Panc1 (cell line): ENCODE measurements around the gene PHACTR2. TPM values are rescaled to one million over a fixed set of nuclear protein-coding genes. Genes with fewer than 3 reads are reported as not detected.

ENCODE experiments used
- ATAC-seq: fragments of 200-7000 bp; cut with Tn5 transposase; 2 replicates; pipeline ENCODE4 v1.9.1; 2020; ENCODE audit warnings: mild to moderate bottlenecking, moderate library complexity
- BruUV-seq: library from RNA; stranded (reverse); fragments of 400-500 nt; replicated peaks from 2 replicates; lab custom pipeline; 2021; lab: Mats Ljungman, UMichigan
- CTCF ChIA-PET: fragments of 300-600 bp; sonication (Branson Sonifier 250); formaldehyde crosslinking; loops from one replicate; lab custom pipeline; 2022; ENCODE audit warnings: antibody characterized with exemption; lab: Charles Lee
- POLR2A ChIA-PET: fragments of 300-600 bp; sonication (Branson Sonifier 250); formaldehyde crosslinking; loops from one replicate; lab custom pipeline; 2022; ENCODE audit warnings: antibody characterized with exemption; lab: Charles Lee
- DNase-seq: peaks from one replicate; pipeline ENCODE4 v3.0.0-alpha.2; 2010; ENCODE audit warnings: low read depth, low spot score
- H3K27ac ChIP-seq: 2 replicates; pipeline ENCODE4 v1.5.1; 2011; ENCODE audit warnings: mild to moderate bottlenecking, low read length, inconsistent platforms
- H3K27me3 ChIP-seq: fragments of 200-500 bp; sonication (Bioruptor generic); 2 replicates; pipeline ENCODE4 v1.6.0; 2014; ENCODE audit warnings: low read length, inconsistent platforms; ENCODE audit not compliant: control insufficient read depth, insufficient read depth
- H3K36me3 ChIP-seq: fragments of 200-500 bp; sonication (Bioruptor generic); 2 replicates; pipeline ENCODE4 v1.5.1; 2014; ENCODE audit warnings: inconsistent platforms, mild to moderate bottlenecking, low read length, moderate library complexity; ENCODE audit not compliant: control insufficient read depth, insufficient read depth
- H3K4me1 ChIP-seq: 2 replicates; pipeline ENCODE4 v1.5.1; 2011; ENCODE audit warnings: inconsistent platforms, mild to moderate bottlenecking, low read length, moderate library complexity; ENCODE audit not compliant: control insufficient read depth, insufficient read depth
- H3K4me3 ChIP-seq, 2 experiments: 2 replicates each; pipeline ENCODE4 v1.5.1; 2011 to 2012; ENCODE audit warnings: low read depth in 2 of 2, low read length in 2 of 2, mild to moderate bottlenecking in 2 of 2, inconsistent platforms in 1 of 2, moderate library complexity in 1 of 2
- H3K9me3 ChIP-seq: fragments of 200-500 bp; sonication (Bioruptor generic); 2 replicates; pipeline ENCODE4 v1.5.1; 2014; ENCODE audit warnings: low read depth, mild to moderate bottlenecking, inconsistent platforms, low read length, moderate library complexity; ENCODE audit not compliant: control insufficient read depth, insufficient read depth
- POLR2AphosphoS5 ChIP-seq: IDR thresholded peaks from 2 replicates; pipeline ENCODE4 v1.6.1; 2012; ENCODE audit warnings: mild to moderate bottlenecking, low read depth, low read length, moderate library complexity
- SIN3A ChIP-seq: IDR thresholded peaks from 2 replicates; pipeline ENCODE4 v1.6.1; 2012; ENCODE audit warnings: low read depth, mild to moderate bottlenecking, low read length, moderate library complexity, borderline replicate concordance; ENCODE audit not compliant: insufficient read depth
- TCF7L2 ChIP-seq: IDR thresholded peaks from 2 replicates; pipeline ENCODE4 v1.6.1; 2011; ENCODE audit warnings: mild to moderate bottlenecking, low read depth, low read length, inconsistent platforms
- in situ Hi-C: cut with HindIII; loops from 2 replicates; pipeline ENCODE4 v1.10.0; 2016; ENCODE audit warnings: low sequenced_read_pairs, low pct_unique_long_range_greater_than_20kb
- intact Hi-C: fragments of 100-400 bp; cut with micrococcal nuclease; formaldehyde crosslinking; loops from one replicate; pipeline ENCODE4 v1.10.0; 2022; ENCODE audit not compliant: unreplicated experiment
- total RNA-seq: library from RNA; stranded (reverse); gene quantifications from one replicate; pipeline ENCODE4 v1.2.1, GENCODE V29; 2021; ENCODE audit not compliant: unreplicated experiment
- TF ChIP-seq, protein P1 (sequence below): fragments of 450-650 bp; IDR thresholded peaks from 2 replicates; pipeline ENCODE4 v1.5.1; 2017; ENCODE audit warnings: mild to moderate bottlenecking
- TF ChIP-seq, protein P2 (sequence below), 2 experiments: IDR thresholded peaks; 2 replicates each; pipeline ENCODE4 v1.6.1; 2011 to 2012; ENCODE audit warnings: low read depth in 2 of 2, control low read depth in 1 of 2, low read length in 1 of 2, mild to moderate bottlenecking in 1 of 2, moderate library complexity in 1 of 2; ENCODE audit not compliant: insufficient read depth in 1 of 2

PHACTR2 gene
- total RNA-seq, 1 experiment from 2014 or later = 59.9 TPM

DNA sequence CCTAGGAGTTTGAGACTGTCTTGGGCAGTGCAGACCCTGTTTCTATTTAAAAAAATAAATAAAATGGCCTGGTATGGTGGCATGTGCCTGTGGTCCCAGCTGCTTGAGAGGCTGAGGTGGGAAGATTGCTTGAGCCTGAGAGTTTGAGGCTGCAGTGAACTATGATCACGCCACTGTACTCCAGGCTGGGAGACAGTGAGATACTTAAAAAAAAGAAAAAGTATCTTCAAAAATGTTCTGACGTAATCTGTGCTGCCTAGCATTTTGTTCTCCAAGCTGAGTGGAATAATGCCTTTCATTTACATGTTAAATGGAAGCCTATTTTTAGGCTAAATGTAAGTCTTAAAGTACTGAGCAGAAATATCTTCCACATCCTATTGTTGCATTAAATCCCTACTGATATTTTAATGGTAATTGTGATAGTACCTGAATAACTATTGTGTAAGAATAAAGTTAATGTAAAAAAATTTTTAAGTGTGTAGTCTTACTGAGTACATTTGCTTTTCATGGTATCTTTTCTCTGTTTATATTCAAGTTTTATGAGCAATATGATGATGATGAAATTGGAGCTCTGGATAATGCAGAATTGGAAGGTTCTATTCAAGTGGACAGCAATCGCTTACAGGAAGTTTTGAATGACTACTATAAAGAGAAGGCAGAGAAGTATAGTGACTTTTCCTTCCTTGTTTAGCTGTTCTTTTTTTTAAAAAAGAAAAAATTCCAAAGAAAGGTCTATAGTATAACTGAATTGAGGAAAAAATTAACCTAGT is 182.3 kb downstream of the PHACTR2 start:
- no peak overlapping the region for H3K4me3 ChIP-seq
- no peaks in the 10 kb centered on the region for H3K9me3 ChIP-seq
- TF ChIP-seq SIN3A (no peak), TCF7L2 (no peak), POLR2AphosphoS5 (no peak)
- TF ChIP-seq, protein P1, sequence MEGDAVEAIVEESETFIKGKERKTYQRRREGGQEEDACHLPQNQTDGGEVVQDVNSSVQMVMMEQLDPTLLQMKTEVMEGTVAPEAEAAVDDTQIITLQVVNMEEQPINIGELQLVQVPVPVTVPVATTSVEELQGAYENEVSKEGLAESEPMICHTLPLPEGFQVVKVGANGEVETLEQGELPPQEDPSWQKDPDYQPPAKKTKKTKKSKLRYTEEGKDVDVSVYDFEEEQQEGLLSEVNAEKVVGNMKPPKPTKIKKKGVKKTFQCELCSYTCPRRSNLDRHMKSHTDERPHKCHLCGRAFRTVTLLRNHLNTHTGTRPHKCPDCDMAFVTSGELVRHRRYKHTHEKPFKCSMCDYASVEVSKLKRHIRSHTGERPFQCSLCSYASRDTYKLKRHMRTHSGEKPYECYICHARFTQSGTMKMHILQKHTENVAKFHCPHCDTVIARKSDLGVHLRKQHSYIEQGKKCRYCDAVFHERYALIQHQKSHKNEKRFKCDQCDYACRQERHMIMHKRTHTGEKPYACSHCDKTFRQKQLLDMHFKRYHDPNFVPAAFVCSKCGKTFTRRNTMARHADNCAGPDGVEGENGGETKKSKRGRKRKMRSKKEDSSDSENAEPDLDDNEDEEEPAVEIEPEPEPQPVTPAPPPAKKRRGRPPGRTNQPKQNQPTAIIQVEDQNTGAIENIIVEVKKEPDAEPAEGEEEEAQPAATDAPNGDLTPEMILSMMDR = no peak
- TF ChIP-seq, protein P2, sequence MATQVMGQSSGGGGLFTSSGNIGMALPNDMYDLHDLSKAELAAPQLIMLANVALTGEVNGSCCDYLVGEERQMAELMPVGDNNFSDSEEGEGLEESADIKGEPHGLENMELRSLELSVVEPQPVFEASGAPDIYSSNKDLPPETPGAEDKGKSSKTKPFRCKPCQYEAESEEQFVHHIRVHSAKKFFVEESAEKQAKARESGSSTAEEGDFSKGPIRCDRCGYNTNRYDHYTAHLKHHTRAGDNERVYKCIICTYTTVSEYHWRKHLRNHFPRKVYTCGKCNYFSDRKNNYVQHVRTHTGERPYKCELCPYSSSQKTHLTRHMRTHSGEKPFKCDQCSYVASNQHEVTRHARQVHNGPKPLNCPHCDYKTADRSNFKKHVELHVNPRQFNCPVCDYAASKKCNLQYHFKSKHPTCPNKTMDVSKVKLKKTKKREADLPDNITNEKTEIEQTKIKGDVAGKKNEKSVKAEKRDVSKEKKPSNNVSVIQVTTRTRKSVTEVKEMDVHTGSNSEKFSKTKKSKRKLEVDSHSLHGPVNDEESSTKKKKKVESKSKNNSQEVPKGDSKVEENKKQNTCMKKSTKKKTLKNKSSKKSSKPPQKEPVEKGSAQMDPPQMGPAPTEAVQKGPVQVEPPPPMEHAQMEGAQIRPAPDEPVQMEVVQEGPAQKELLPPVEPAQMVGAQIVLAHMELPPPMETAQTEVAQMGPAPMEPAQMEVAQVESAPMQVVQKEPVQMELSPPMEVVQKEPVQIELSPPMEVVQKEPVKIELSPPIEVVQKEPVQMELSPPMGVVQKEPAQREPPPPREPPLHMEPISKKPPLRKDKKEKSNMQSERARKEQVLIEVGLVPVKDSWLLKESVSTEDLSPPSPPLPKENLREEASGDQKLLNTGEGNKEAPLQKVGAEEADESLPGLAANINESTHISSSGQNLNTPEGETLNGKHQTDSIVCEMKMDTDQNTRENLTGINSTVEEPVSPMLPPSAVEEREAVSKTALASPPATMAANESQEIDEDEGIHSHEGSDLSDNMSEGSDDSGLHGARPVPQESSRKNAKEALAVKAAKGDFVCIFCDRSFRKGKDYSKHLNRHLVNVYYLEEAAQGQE (IDR thresholded peaks at IDR 0.05; ENCODE audit: insufficient read depth in 1 of 2, low read depth in 2 of 2, low read length in 1 of 2) = no peak
- intact Hi-C loops (no loop called here), in situ Hi-C loops (no loop called here)
- H3K36me3 ChIP-seq = peaks cover 63% of the 10 kb centered on the region
- POLR2A ChIA-PET = no interaction called here
- CTCF ChIA-PET = no interaction called here
- no TSS peak for BruUV-seq
- ATAC-seq = no peak
- DNase-seq = no peak
- H3K27me3 ChIP-seq = no peaks in the 10 kb centered on the region
- no peak overlapping the region for H3K27ac ChIP-seq
- no peaks in the 10 kb centered on the region for H3K4me1 ChIP-seq

DNA sequence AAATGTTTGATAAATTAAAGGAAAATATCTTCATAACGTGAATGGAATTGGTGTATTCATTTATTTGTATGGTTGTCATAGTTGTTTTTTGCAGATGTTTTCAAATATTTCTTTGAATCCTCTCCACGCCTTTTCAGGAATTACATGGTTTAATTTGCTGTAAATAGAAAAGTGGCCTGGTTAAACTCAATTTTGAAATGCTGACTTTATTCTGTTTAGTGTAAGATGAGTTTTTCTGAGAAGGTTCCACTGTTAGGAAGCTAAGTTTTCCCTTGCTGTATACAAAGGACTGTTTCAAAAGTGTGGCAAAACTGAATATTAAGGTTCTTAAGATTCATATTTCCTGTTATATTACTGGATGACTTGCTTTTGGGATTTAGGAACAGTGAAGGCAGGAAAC is 186.0 kb downstream of the PHACTR2 start:
- ChIA-PET CTCF (no interaction called here), POLR2A (no interaction called here)
- TF ChIP-seq TCF7L2 (no peak), POLR2AphosphoS5 (no peak), SIN3A (no peak)
- TF ChIP-seq, protein P1 = no peak
- TF ChIP-seq, protein P2 (IDR thresholded peaks at IDR 0.05; ENCODE audit: insufficient read depth in 1 of 2, low read depth in 2 of 2, low read length in 1 of 2) = no peak
- BruUV-seq = no TSS peak
- Histone ChIP-seq H3K27me3 (no peaks in the 10 kb centered on the region), H3K36me3 (peaks cover 46% of the 10 kb centered on the region), H3K9me3 (no peaks in the 10 kb centered on the region), H3K4me1 (no peaks in the 10 kb centered on the region), H3K27ac (no peak overlapping the region), H3K4me3 (no peak overlapping the region)
- intact Hi-C loops (no loop called here), in situ Hi-C loops (no loop called here)
- ATAC-seq (no peak), DNase-seq (no peak)
